Measurements from ENCODE around the gene ADAM15.

DNA sequence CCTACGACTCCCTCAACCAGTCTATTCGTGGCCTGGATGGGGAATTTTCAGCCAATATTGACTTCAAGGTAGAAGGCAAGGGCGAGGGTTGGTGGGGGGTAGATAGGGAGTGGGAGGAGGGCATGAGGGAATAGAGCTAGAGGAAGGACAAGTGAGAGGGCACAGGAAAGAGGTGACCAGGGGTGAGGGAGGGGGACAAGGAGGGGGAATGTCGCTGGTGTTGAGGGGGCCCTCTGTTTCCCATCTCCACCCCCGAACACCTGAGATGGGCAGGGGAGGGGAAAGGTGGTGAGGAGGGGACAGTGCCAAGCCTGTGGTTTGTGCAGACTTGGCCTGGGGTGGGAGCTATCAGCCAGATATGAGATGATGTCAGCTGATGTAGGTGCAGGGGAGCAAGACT, 8.3 kb upstream of the ADAM15 start:
- TF ChIP-seq, protein P1, sequence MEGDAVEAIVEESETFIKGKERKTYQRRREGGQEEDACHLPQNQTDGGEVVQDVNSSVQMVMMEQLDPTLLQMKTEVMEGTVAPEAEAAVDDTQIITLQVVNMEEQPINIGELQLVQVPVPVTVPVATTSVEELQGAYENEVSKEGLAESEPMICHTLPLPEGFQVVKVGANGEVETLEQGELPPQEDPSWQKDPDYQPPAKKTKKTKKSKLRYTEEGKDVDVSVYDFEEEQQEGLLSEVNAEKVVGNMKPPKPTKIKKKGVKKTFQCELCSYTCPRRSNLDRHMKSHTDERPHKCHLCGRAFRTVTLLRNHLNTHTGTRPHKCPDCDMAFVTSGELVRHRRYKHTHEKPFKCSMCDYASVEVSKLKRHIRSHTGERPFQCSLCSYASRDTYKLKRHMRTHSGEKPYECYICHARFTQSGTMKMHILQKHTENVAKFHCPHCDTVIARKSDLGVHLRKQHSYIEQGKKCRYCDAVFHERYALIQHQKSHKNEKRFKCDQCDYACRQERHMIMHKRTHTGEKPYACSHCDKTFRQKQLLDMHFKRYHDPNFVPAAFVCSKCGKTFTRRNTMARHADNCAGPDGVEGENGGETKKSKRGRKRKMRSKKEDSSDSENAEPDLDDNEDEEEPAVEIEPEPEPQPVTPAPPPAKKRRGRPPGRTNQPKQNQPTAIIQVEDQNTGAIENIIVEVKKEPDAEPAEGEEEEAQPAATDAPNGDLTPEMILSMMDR (IDR thresholded peaks at IDR 0.05), result no peak
- no peak for TF ChIP-seq POLR2A (IDR thresholded peaks at IDR 0.05)
